ENCODE measurements around the gene CST11. TPM values are rescaled to one million over a fixed set of nuclear protein-coding genes. Genes with fewer than 3 reads are reported as not detected.

CST11 gene
- total RNA-seq, 1 experiment from 2014 or later: not detected

DNA sequence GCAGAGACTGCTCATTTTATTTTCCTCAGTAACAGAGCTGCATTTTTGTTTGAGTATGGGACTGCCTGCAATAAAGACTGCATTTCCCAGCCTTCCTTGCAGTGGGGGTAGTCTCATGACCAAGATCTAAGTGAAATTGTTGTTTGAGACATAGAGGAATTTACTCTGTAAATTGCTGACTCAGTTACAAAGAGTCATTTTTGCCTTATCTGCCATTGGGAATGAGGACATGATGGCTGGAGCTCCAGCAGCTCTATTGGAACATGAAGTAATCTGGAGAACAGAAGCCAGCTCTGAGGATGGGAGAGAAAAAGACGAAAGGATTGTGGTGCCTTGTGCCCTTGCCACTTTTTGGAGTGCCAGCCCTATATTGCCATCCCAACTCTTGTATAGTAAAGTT, 2.1 kb upstream of the CST11 start:
- Mint-ChIP-seq H3K36me3 (peaks cover 5% of the 10 kb centered on the region; the same call in 1 of the 2 replicates), H3K4me1 (peaks cover 9% of the 10 kb centered on the region), H3K27me3 (ENCODE audit: low read depth) (peaks cover 11% of the 10 kb centered on the region), H3K9me3 (peaks cover 22% of the 10 kb centered on the region), H3K27ac (no peak overlapping the region), H3K4me3 (no peak overlapping the region)
- TF ChIP-seq, protein P1, sequence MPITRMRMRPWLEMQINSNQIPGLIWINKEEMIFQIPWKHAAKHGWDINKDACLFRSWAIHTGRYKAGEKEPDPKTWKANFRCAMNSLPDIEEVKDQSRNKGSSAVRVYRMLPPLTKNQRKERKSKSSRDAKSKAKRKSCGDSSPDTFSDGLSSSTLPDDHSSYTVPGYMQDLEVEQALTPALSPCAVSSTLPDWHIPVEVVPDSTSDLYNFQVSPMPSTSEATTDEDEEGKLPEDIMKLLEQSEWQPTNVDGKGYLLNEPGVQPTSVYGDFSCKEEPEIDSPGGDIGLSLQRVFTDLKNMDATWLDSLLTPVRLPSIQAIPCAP (CRISPR knock-in tag; IDR thresholded peaks at IDR 0.05): no peak
- no peak for TF ChIP-seq ZNF219 (CRISPR knock-in tag; IDR thresholded peaks at IDR 0.05; ENCODE audit: borderline replicate concordance)
- TF ChIP-seq ATF3 (CRISPR knock-in tag; conservative IDR thresholded peaks at IDR 0.05): no peak
- TF ChIP-seq, protein P2, sequence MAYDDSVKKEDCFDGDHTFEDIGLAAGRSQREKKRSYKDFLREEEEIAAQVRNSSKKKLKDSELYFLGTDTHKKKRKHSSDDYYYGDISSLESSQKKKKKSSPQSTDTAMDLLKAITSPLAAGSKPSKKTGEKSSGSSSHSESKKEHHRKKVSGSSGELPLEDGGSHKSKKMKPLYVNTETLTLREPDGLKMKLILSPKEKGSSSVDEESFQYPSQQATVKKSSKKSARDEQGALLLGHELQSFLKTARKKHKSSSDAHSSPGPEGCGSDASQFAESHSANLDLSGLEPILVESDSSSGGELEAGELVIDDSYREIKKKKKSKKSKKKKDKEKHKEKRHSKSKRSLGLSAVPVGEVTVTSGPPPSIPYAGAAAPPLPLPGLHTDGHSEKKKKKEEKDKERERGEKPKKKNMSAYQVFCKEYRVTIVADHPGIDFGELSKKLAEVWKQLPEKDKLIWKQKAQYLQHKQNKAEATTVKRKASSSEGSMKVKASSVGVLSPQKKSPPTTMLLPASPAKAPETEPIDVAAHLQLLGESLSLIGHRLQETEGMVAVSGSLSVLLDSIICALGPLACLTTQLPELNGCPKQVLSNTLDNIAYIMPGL (CRISPR knock-in tag; IDR thresholded peaks at IDR 0.05): no peak
- TF ChIP-seq ATF6 (CRISPR knock-in tag; IDR thresholded peaks at IDR 0.05): no peak
- TF ChIP-seq, protein P3, sequence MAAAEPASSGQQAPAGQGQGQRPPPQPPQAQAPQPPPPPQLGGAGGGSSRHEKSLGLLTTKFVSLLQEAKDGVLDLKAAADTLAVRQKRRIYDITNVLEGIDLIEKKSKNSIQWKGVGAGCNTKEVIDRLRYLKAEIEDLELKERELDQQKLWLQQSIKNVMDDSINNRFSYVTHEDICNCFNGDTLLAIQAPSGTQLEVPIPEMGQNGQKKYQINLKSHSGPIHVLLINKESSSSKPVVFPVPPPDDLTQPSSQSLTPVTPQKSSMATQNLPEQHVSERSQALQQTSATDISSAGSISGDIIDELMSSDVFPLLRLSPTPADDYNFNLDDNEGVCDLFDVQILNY (CRISPR knock-in tag; IDR thresholded peaks at IDR 0.05): no peak
- TF ChIP-seq, protein P4, sequence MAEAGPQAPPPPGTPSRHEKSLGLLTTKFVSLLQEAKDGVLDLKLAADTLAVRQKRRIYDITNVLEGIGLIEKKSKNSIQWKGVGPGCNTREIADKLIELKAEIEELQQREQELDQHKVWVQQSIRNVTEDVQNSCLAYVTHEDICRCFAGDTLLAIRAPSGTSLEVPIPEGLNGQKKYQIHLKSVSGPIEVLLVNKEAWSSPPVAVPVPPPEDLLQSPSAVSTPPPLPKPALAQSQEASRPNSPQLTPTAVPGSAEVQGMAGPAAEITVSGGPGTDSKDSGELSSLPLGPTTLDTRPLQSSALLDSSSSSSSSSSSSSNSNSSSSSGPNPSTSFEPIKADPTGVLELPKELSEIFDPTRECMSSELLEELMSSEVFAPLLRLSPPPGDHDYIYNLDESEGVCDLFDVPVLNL (CRISPR knock-in tag; IDR thresholded peaks at IDR 0.05; ENCODE audit: borderline replicate concordance, low read depth): no peak
- TF ChIP-seq ZNF232 (CRISPR knock-in tag; IDR thresholded peaks at IDR 0.05): no peak
- no peak for TF ChIP-seq NFE2L1 (CRISPR knock-in tag; IDR thresholded peaks at IDR 0.05)
- no peak for TF ChIP-seq MAX (CRISPR knock-in tag; IDR thresholded peaks at IDR 0.05)
- no peak for TF ChIP-seq TCF7 (CRISPR knock-in tag; IDR thresholded peaks at IDR 0.05; ENCODE audit: low read depth)
- no peak for TF ChIP-seq ATF2 (CRISPR knock-in tag; IDR thresholded peaks at IDR 0.05; ENCODE audit: borderline replicate concordance, low read depth)
- ChIA-PET POLR2A (interaction anchor here (0.6 kb wide), 1 partner anchor 74 kb away, joined by 3 read pairs; no protein-coding TSS in a partner anchor), CTCF (interaction anchor here (1.0 kb wide), 1 partner anchor 8 kb away, joined by 6 read pairs; no protein-coding TSS in a partner anchor)
- ATAC-seq (no peak), DNase-seq (ENCODE audit: low spot score) (no peak)

DNA sequence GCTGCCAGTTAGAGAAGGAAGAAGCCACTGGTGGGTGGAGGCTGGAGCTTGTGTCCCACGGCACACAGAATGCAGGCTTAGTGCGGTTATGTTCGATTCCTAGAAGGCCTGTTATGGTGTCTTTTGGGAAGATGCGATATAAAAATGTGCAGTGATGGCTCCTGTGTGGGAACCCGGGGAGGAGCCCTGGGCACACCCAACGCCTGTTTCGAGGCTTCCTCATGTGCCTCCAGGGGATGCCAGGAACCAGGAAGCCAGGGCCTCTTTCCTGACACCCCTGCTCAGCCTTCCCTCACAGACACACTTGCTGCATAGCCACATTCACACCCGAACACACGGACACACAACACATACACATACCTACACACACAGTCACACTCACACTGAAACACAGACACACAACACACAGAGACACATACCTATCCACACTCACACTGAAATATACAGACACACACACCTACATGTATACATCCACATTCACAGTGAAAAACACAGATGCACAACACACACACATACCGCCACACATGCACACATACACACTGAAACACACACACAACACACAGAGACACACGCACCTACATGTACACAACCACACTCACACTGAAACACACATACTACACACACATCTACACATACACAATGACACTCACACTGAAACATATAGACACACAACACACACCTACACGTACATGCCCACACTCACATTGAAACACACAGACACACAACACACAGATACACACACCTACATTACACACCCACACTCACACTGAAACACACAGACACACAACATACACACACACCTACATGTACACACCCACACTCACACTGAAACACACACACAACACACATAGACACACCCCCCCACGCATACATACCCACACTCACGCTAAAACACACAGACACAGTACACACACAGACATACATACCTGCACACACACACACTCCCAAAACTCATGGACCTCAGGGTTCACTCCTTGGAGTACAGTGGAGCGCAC, 1.2 kb upstream of the CST11 start:
- Mint-ChIP-seq H3K4me1 (peaks cover 6% of the 10 kb centered on the region), H3K27ac (no peak overlapping the region), H3K36me3 (peaks cover 5% of the 10 kb centered on the region; the same call in 1 of the 2 replicates), H3K4me3 (no peak overlapping the region), H3K9me3 (peaks cover 14% of the 10 kb centered on the region), H3K27me3 (ENCODE audit: low read depth) (peaks cover 14% of the 10 kb centered on the region)
- DNase-seq (ENCODE audit: low spot score): no peak
- POLR2A ChIA-PET: no interaction called here
- CTCF ChIA-PET: interaction anchor here (1.4 kb wide), 1 partner anchor 12 kb away, joined by 8 read pairs; no protein-coding TSS in a partner anchor
- ATAC-seq: no peak
- no peak for TF ChIP-seq ZNF416 (CRISPR knock-in tag; IDR thresholded peaks at IDR 0.05)
- TF ChIP-seq, protein P5, sequence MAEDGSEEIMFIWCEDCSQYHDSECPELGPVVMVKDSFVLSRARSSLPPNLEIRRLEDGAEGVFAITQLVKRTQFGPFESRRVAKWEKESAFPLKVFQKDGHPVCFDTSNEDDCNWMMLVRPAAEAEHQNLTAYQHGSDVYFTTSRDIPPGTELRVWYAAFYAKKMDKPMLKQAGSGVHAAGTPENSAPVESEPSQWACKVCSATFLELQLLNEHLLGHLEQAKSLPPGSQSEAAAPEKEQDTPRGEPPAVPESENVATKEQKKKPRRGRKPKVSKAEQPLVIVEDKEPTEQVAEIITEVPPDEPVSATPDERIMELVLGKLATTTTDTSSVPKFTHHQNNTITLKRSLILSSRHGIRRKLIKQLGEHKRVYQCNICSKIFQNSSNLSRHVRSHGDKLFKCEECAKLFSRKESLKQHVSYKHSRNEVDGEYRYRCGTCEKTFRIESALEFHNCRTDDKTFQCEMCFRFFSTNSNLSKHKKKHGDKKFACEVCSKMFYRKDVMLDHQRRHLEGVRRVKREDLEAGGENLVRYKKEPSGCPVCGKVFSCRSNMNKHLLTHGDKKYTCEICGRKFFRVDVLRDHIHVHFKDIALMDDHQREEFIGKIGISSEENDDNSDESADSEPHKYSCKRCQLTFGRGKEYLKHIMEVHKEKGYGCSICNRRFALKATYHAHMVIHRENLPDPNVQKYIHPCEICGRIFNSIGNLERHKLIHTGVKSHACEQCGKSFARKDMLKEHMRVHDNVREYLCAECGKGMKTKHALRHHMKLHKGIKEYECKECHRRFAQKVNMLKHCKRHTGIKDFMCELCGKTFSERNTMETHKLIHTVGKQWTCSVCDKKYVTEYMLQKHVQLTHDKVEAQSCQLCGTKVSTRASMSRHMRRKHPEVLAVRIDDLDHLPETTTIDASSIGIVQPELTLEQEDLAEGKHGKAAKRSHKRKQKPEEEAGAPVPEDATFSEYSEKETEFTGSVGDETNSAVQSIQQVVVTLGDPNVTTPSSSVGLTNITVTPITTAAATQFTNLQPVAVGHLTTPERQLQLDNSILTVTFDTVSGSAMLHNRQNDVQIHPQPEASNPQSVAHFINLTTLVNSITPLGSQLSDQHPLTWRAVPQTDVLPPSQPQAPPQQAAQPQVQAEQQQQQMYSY (CRISPR knock-in tag; IDR thresholded peaks at IDR 0.05): no peak
- no peak for TF ChIP-seq RELA (CRISPR knock-in tag; IDR thresholded peaks at IDR 0.05; ENCODE audit: borderline replicate concordance)
- TF ChIP-seq, protein P6, sequence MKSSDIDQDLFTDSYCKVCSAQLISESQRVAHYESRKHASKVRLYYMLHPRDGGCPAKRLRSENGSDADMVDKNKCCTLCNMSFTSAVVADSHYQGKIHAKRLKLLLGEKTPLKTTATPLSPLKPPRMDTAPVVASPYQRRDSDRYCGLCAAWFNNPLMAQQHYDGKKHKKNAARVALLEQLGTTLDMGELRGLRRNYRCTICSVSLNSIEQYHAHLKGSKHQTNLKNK (CRISPR knock-in tag; IDR thresholded peaks at IDR 0.05): no peak
- TF ChIP-seq SMAD4 (CRISPR knock-in tag; IDR thresholded peaks at IDR 0.05): no peak
- no peak for TF ChIP-seq TEAD1 (CRISPR knock-in tag; IDR thresholded peaks at IDR 0.05)
